Stimulated activated CD4-positive, alpha-beta T cell treated with anti-CD3 and anti-CD28 coated beads, Interleukin-12 subunit alpha, Interleukin-12 subunit beta, amount 100 ng/mL, for 24 hours (primary cell): ENCODE data around the gene FGF8.

Source experiments
- DNase-seq, 2 experiments: peaks; one replicate each; pipeline ENCODE4 v3.0.0-alpha.2; 2020; ENCODE audit warnings: low read depth in 2 of 2

The FGF8 gene

DNA sequence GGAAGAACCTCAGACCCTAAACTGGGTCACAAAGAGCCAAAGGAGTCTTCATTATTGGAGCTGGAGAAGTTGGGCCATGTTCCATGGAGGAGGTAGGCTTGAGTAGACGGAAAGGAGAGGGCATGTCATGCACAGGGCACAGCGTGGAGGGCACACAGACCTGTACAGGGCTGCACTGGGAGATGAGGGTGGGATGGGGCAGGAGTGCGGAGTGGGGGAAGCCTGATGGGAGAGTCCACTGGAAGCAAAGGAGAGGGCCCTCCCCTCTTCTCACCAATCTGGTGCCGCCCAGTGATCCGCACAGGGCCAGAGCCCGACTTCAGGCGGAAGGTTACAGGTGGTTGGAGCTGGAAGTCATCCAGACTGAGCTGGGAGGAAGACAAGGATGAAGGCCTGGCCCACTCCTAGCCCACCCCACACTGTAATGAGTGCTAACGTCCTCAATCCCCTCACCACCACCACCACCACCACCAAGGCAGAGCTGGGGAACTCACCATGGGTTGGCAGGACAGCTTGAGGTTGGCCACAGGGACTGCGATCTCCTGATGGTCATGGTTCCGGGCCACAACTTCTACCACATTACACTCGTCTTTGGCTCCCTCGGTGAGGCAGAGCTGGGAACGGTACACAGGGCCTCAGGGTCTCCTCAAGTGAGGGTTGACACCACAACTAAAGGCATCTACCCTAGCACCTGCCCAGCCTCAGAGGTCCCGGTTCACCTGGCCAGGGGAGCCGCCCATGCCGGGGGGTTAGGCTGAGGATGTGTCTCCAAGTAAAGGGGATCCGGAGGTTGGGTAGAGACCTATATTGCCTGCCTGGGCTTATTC is 6.3 kb upstream of the FGF8 start:
- DNase-seq = no peak

DNA sequence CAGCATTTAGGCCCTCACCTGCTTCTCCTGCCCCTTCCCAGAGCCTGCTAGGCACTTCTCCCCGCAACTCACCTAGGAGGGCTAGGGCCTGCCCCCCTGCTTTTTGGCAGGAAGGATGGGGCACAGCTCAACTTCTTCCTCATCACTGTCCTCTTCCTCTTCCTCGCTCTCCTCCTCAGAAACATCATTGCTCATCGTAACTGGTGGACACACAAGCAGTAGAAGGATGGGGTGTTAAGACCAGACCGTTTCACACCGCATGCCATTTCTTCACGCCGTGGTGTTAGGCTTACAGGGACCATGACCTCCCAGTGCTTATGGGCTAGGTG is 5.7 kb upstream of the FGF8 start:
- no peak for DNase-seq

- DNase-seq = peak; percentile 56 to 67
Measured at GRCh38 chr10:101780818-101781654, 5.1 kb upstream of the FGF8 start.

- no peak for DNase-seq
Measured at GRCh38 chr10:101780187-101780817, 4.4 kb upstream of the FGF8 start.

DNA sequence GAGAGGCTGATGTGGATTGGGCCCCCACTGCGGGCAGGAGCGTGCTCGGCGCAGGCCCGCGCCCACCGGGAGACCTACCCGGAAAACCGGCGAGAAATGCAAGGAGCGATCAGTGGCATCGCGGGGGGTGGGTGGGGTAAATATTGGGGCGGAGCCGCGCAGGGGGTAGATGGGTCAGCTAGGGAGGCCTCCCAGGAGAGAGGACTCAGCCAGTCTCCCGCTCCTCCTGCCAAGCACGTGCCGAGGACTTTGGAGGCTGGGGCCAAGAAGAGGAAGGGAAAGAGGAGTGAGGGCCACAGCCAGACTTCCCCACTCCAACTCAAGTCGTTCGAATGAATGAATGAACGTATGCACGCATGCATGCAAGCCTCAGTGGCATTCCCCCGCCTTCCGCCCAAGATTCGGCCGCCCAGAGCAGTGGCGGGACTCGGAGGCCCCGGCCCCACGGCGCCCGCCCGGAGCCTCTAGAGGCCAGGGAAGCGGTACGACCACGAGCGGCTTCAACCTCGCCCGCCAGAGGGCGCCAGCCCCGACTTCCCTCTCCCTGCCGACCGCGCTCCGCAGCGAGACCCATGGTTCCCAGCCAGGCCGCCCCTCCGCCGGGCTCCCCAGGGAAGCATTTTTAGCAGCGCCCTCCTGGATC is 3.8 kb upstream of the FGF8 start:
- peak; percentile 68 to 88 for DNase-seq

GRCh38 chr10:101778781-101779543 is 3.0 kb upstream of the FGF8 start:
- DNase-seq = no peak

- no peak for DNase-seq
Measured at GRCh38 chr10:101778151-101778780, 2.4 kb upstream of the FGF8 start.

DNA sequence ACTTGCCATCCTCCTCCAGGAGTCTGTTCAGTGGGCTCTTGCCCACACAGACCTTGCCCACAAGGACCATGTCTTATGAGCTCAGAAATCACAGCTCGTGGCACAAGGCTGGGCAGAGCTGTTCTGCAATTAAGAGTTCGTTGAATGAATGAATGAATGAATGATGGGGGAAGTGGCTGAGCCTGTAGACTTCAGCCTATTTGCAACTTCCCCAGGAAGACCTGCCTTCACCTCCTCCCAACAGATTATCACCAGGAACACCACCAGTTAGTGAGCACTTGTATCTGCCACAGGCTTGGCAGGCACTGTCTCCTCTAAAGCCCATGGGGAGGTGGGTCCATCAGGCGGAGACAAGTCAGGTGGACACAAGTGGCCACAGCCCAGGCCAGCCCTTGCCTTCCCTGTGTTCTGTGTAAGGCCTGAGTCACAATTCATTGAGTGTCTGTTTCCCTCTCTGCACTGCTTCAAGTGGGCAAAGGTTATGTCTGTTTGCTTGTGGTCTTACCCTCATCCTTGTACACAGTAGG is 1.8 kb upstream of the FGF8 start:
- DNase-seq = no peak

GRCh38 chr10:101776161-101776817 is 375 bp upstream of the FGF8 start:
- no peak for DNase-seq

DNA sequence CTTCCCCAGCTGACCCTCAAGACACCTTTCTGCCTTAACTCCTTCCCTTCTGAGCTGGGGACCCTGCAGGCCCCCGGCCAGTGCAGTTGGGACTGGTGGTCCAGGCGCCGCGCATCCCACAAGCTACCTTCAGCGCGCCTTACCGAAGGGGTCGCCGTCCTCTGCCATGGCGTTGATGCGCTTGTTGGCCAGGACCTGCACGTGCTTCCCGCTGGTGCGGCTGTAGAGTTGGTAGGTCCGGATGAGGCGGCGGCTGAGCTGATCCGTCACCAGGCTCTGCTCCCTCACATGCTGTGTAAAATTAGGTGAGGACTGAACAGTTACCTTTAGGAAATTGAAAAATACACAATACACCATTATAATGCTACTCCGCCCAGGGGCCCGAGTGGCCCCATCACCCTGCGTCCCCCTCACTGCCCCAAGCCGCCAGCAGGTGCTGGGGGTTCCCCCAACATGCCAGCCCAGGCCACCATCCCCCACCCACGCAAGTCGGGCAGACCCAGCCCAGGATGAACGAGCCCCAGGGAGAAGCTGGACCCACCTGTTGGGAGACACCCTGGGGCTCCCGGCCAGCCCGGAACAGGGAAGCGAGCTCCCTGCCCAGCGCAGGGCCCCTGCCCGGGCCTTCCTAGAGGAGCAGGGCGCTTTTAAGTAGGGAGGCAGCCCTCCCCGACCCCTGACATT is 1.2 kb downstream of the FGF8 start:
- no peak for DNase-seq

GRCh38 chr10:101773923-101774588 is 1.9 kb downstream of the FGF8 start:
- DNase-seq = no peak

GRCh38 chr10:101772895-101773761 is 2.8 kb downstream of the FGF8 start:
- DNase-seq = no peak

GRCh38 chr10:101772017-101772894 is 3.7 kb downstream of the FGF8 start:
- DNase-seq = no peak

DNA sequence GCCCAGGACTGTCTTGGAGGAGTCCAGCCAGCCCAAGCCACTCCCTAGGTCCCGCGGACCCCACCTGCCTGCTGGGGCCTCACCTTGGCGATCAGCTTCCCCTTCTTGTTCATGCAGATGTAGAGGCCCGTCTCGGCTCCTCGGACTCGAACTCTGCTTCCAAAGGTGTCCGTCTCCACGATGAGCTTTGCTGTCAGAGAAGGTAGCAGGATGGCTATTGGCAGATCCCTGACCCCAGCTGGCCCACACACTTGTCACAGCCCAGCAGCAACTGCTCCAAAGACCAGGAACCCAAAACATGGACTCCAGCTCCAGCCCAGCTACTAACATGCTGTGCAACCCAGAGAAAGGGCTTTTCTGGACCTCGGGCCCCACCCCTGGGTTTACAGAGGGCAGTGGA is 4.5 kb downstream of the FGF8 start:
- no peak for DNase-seq

GRCh38 chr10:101770331-101771215 is 5.3 kb downstream of the FGF8 start:
- no peak for DNase-seq
